GM19467 (cell line): Measurements from ENCODE around the gene SCN11A.
"Not testable (repeated sequence)": the region's sequence is repeated elsewhere in the genome, so short reads cannot be mapped to it uniquely, and the experiment has no call there.

ENCODE experiments used
- ATAC-seq: cut with Tn5 transposase; IDR thresholded peaks from one replicate; pipeline ENCODE4 v1.9.1; 2021; ENCODE audit warnings: mild to moderate bottlenecking, moderate library complexity; ENCODE audit not compliant: unreplicated experiment

The SCN11A gene

DNA sequence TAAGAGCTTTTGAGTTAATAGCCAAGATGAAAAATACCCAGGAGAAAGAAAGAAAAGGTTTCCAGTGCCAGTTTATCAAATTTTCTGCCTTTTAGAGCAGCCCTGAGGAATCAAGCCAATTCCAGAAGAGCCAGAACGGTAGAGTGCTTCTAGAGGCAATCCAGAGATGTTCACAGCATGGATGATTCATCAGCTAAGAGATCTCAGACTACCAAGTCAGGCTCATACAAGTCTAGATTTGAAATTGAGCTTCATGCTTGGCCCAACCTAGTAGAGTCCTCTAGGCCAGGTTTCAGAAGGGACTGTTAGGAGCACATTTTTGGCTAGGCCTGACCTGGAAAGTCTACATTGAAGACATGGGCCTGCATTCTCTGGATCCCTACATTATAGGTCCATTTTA lies 15.5 kb upstream of the SCN11A start:
- ATAC-seq, result no peak

GRCh38 chr3:39065197-39065596 lies 13.5 kb upstream of the SCN11A start:
- ATAC-seq, result no peak

GRCh38 chr3:39064646-39065045 lies 12.9 kb upstream of the SCN11A start:
- no peak for ATAC-seq

- no peak for ATAC-seq
Measured at GRCh38 chr3:39063143-39063542, 11.4 kb upstream of the SCN11A start.

- ATAC-seq, result no peak
Measured at GRCh38 chr3:39062180-39062579, 10.4 kb upstream of the SCN11A start.

DNA sequence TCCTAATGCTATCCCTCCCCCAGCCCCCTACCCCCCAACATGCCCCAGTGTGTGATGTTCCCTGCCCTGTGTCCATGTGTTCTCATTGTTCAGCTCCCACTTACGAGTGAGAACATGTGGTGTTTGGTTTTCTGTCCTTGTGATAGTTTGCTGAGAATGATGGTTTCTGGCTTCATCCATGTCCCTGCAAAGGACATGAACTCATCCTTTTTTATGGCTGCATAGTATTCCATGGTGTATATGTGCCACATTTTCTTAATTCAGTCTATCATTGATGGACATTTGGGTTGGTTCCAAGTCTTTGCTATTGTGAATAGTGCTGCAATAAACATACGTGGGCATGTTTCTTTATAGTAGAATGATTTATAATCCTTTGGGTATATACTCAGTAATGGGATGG lies 9.5 kb upstream of the SCN11A start:
- not testable (repeated sequence) for ATAC-seq

DNA sequence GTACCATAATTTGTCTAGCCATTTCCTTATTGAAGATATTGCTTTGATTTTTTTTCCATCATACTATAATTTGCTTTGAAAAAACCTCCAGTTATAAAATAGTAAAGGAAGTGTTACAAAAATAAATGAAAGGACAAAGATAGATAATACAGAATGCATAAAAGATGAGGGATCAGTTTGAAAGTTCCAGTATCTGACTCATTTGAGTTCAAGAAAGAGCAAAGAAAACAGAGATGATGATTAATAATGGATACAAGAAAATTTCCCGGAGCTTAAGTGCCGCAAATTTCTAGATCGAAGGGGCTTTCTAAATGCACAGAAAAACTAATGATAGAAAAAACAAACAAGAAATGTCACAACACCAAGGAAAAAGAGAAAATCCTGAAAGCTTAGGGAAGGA lies 4.4 kb upstream of the SCN11A start:
- no peak for ATAC-seq

DNA sequence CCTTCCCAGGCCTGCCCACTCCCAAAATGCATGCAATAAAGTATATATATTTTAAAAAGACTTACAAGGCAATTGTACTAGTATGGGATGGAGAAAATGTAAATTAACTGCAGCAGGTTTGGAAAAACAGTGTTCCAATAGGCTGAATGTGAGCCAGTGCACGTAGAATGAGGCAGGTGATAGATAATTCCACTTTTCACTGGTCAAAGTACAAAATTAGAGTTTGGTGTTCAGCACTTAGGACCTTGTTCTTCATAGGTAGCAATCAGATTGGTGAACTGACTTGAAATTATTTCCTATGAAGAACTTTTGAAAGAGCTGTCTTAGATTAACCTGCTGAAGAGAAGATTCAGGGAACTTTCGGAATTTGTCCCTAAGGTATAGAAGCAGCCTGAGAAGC lies 2.0 kb upstream of the SCN11A start:
- no peak for ATAC-seq

- no peak for ATAC-seq
Measured at GRCh38 chr3:39052583-39052982, 839 bp upstream of the SCN11A start.

GRCh38 chr3:39050029-39050428 lies 1.7 kb downstream of the SCN11A start:
- ATAC-seq, result no peak

DNA sequence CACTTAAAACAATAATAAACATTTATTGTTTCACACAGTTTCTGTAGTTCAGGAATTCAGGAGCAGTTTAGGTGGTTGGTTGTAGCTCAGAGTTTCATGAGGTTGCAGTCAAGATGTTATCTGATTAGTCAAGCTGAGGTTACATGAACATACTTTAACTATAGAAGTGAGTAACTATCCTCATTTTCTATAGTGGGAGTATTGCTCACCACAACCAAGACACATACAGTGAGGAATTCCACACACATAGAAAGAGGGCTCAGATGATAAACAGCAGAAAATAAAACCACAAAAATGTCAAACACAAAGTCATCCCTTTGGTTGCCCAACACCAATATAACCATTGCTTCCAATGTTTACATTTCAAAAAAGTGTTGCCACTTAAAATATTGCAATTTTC lies 13.6 kb downstream of the SCN11A start:
- ATAC-seq, result no peak

- ATAC-seq, result no peak
Measured at GRCh38 chr3:39029556-39029955, 22.2 kb downstream of the SCN11A start.

DNA sequence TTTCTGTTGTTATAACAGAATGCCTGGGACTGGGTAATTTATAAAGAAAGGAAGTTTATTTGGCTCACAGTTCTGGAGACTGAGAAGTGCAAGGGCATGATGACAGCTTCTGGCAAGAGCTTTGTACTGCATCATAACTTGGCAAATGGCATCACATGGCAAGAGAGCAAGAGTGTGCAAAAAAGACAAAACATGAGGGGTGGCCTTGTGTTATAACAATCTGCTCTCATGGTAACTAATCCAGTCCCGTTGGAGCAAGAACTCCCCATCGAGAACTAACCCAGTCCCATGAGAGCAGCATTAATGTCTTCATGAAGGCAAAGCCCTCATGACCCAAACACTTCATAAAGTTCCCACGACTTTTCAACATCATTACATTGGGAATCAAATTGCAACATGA lies 23.2 kb downstream of the SCN11A start:
- no peak for ATAC-seq

- ATAC-seq, result no peak
Measured at GRCh38 chr3:39025222-39025970, 26.3 kb downstream of the SCN11A start.

- no peak for ATAC-seq
Measured at GRCh38 chr3:39024497-39024896, 27.2 kb downstream of the SCN11A start.

DNA sequence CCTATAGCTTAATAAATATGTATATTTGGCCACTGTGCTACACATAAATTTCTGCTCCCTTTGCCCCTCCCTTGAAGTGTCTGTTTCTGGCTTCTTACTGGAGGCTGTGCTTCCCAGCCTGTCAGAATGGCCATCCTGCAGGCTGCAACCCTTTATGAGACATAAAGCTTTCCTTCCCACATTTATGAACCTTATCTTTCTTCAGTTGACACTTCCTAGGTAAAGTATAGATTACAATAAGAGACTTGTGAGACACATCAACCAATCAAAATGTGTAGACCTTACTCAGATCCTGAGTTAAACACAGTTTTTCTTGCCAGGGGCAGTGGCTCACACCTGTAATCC lies 29.5 kb downstream of the SCN11A start:
- ATAC-seq, result no peak

DNA sequence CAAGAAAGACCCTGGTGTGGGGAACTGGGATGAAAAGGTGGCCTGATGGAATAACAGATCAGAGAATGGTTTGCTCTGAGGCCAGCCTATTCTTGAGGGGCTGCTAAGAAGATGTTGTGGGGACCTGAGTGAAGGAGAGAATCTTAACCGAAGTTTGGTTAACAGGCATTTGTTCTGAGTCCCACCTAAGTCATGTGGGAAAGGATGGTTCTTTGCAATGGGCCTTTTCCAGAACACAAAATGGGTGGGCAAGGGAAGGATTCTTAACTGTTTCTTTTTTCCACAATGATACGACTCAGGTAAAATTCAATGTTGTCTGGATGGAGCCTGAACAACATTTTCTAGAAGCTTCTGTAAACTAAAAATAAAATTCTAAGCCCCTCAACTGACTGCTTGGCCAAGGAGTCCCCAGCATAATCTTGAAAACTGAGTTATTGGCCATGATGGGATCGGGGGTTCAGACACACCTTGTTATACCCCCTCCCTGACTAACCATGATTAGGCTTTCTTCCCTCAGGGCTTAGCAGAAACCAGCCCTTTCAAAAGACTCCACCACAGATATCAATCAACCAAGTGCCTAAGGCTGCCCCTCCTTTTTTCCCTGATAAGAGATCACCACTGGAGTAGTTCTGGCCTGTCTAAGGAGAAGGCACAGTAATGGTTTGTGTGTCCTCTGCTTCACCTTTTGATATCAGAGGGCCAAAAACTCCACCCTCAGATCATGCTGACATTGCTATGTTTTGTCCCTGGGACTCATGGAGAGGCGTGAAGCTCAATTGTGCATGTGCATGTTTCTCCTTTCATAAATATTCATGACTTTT lies 30.1 kb downstream of the SCN11A start:
- ATAC-seq, result no peak

- ATAC-seq, result no peak
Measured at GRCh38 chr3:39021029-39021428, 30.7 kb downstream of the SCN11A start.

- ATAC-seq, result no peak
Measured at GRCh38 chr3:39019299-39019698, 32.4 kb downstream of the SCN11A start.

DNA sequence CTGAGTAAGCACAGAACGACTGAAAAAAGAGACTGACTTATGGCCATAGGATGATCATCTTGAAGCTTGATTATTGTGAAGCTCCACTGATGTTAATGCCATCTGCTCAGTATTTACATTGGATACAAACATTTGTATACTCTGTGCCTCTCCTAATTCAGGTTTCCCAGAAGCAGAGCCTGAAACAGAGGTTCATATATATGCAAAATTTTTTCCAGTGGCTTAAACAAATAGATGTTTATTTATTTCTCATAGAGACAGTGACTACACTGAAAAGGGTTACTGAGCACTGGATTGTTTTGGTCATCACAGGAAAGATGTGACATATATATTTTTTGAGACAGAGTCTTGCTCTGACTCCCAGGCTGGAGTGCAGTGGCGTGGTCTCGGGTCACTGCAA lies 36.3 kb downstream of the SCN11A start:
- no peak for ATAC-seq

GRCh38 chr3:39013921-39014509 lies 37.7 kb downstream of the SCN11A start:
- ATAC-seq, result no peak

GRCh38 chr3:39013289-39013688 lies 38.5 kb downstream of the SCN11A start:
- ATAC-seq, result no peak
